DOHH2 (cell line): ENCODE data around the gene CALHM1.
"Not testable (repeated sequence)": the region's sequence is repeated elsewhere in the genome, so short reads cannot be mapped to it uniquely, and the experiment has no call there.

ENCODE experiments used
- H3F3A ChIP-seq: fragments of 200-600 bp; sonication (generic), shearing (Covaris generic); 2 replicates; pipeline ENCODE4 v1.6.0; 2016; ENCODE audit warnings: antibody characterized with exemption, mild to moderate bottlenecking; ENCODE audit not compliant: control insufficient read depth, insufficient read depth
- H3K27ac ChIP-seq: fragments of 200-600 bp; sonication (generic); 2 replicates; pipeline ENCODE4 v1.5.1; 2014; ENCODE audit warnings: low read depth, mild to moderate bottlenecking, low read length, moderate library complexity
- H3K27me3 ChIP-seq: fragments of 200-600 bp; sonication (generic); 2 replicates; pipeline ENCODE4 v1.6.1; 2014; ENCODE audit warnings: mild to moderate bottlenecking, low read length, mixed read lengths; ENCODE audit not compliant: control insufficient read depth
- H3K36me3 ChIP-seq: fragments of 200-600 bp; sonication (generic); 2 replicates; pipeline ENCODE4 v1.6.1; 2014; ENCODE audit warnings: mild to moderate bottlenecking, low read length, moderate library complexity, mixed read lengths; ENCODE audit not compliant: control insufficient read depth
- H3K4me1 ChIP-seq: fragments of 200-600 bp; sonication (generic); 2 replicates; pipeline ENCODE4 v1.6.1; 2014; ENCODE audit warnings: mild to moderate bottlenecking, low read length, mixed read lengths; ENCODE audit not compliant: control insufficient read depth
- H3K4me2 ChIP-seq: fragments of 200-600 bp; sonication (generic); 2 replicates; pipeline ENCODE4 v1.6.0; 2014; ENCODE audit warnings: mild to moderate bottlenecking, low read length, moderate library complexity
- H3K4me3 ChIP-seq: fragments of 200-600 bp; sonication (generic); 2 replicates; pipeline ENCODE4 v1.5.1; 2014; ENCODE audit warnings: mild to moderate bottlenecking, low read length, mixed read lengths
- H3K79me2 ChIP-seq: fragments of 200-600 bp; sonication (generic); 2 replicates; pipeline ENCODE4 v1.6.1; 2014; ENCODE audit warnings: mild to moderate bottlenecking, low read length, mixed read lengths; ENCODE audit not compliant: control insufficient read depth
- H3K9me2 ChIP-seq: fragments of 200-600 bp; sonication (generic); replicated peaks from 2 replicates; pipeline ENCODE4 v1.6.1; 2014; ENCODE audit warnings: mild to moderate bottlenecking, low read length, mixed read lengths; ENCODE audit not compliant: control insufficient read depth
- H3K9me3 ChIP-seq: fragments of 200-600 bp; sonication (generic); 2 replicates; pipeline ENCODE4 v1.6.1; 2014; ENCODE audit warnings: antibody characterized with exemption, low read length, mixed read lengths; ENCODE audit not compliant: control insufficient read depth, insufficient read depth
- H4K20me1 ChIP-seq: fragments of 200-600 bp; sonication (generic); 2 replicates; pipeline ENCODE4 v1.6.0; 2014; ENCODE audit warnings: low read depth, mild to moderate bottlenecking, antibody characterized with exemption, low read length, moderate library complexity; ENCODE audit not compliant: control insufficient read depth, insufficient read depth
- CTCF ChIP-seq: fragments of 200-600 bp; sonication (generic); IDR thresholded peaks from one replicate; pipeline ENCODE4 v1.5.1; 2014; ENCODE audit warnings: antibody characterized with exemption, mild to moderate bottlenecking, low read depth, low read length; ENCODE audit not compliant: poor library complexity, severe bottlenecking
- EZH2phosphoT487 ChIP-seq: fragments of 200-600 bp; sonication (generic); IDR thresholded peaks from 2 replicates; pipeline ENCODE4 v1.6.1; 2017; ENCODE audit warnings: borderline replicate concordance, mild to moderate bottlenecking, antibody characterized with exemption, low read length, moderate library complexity, mixed read lengths

Gene CALHM1

GRCh38 chr10:103423748-103424147, 35.0 kb downstream of the CALHM1 start:
- peaks cover 91% of the 10 kb centered on the region for H3K36me3 ChIP-seq
- H3K4me2 ChIP-seq = no peak overlapping the region
- no peaks in the 10 kb centered on the region; the same call in 1 of the 2 replicates for H3K4me1 ChIP-seq
- H3K27me3 ChIP-seq = no peaks in the 10 kb centered on the region
- H3K9me2 ChIP-seq = no peaks in the 10 kb centered on the region
- 0 out of 2 replicates have a peak, but pooled peaks cover 5% of the 10 kb centered on the region for H3F3A ChIP-seq
- peaks cover 5% of the 10 kb centered on the region for H4K20me1 ChIP-seq
- H3K79me2 ChIP-seq = peaks cover 3% of the 10 kb centered on the region; the same call in 1 of the 2 replicates
- no peak overlapping the region for H3K4me3 ChIP-seq
- H3K27ac ChIP-seq = no peak overlapping the region
- TF ChIP-seq EZH2phosphoT487 (no peak), CTCF (no peak)
- no peaks in the 10 kb centered on the region for H3K9me3 ChIP-seq

GRCh38 chr10:103419101-103419500, 39.6 kb downstream of the CALHM1 start:
- H3K9me3 ChIP-seq = no peaks in the 10 kb centered on the region
- no peak overlapping the region for H3K27ac ChIP-seq
- H3K4me1 ChIP-seq = no peaks in the 10 kb centered on the region
- no peaks in the 10 kb centered on the region; the same call in 1 of the 2 replicates for H4K20me1 ChIP-seq
- peaks cover 3% of the 10 kb centered on the region; the same call in 1 of the 2 replicates for H3K79me2 ChIP-seq
- TF ChIP-seq CTCF (no peak), EZH2phosphoT487 (no peak)
- peaks cover 93% of the 10 kb centered on the region for H3K36me3 ChIP-seq
- H3K4me3 ChIP-seq = no peak overlapping the region
- H3K4me2 ChIP-seq = no peak overlapping the region
- H3F3A ChIP-seq = no peaks in the 10 kb centered on the region
- H3K9me2 ChIP-seq = no peaks in the 10 kb centered on the region
- H3K27me3 ChIP-seq = no peaks in the 10 kb centered on the region

GRCh38 chr10:103417601-103418000, 41.1 kb downstream of the CALHM1 start:
- Histone ChIP-seq H3K4me2 (no peak overlapping the region), H3K4me3 (no peak overlapping the region), H3K27me3 (no peaks in the 10 kb centered on the region), H3K79me2 (no peaks in the 10 kb centered on the region; the same call in 1 of the 2 replicates), H3K9me2 (no peaks in the 10 kb centered on the region), H3K4me1 (no peaks in the 10 kb centered on the region), H3K9me3 (no peaks in the 10 kb centered on the region), H3K36me3 (peaks cover 93% of the 10 kb centered on the region), H3K27ac (no peak overlapping the region), H4K20me1 (no peaks in the 10 kb centered on the region), H3F3A (no peaks in the 10 kb centered on the region)
- TF ChIP-seq CTCF (no peak), EZH2phosphoT487 (no peak)

GRCh38 chr10:103417148-103417469, 41.6 kb downstream of the CALHM1 start:
- H3K4me3 ChIP-seq, H3K79me2 ChIP-seq, H3K9me2 ChIP-seq, H4K20me1 ChIP-seq, H3K4me2 ChIP-seq, H3K9me3 ChIP-seq, H3K4me1 ChIP-seq, H3K27ac ChIP-seq, H3K27me3 ChIP-seq, H3F3A ChIP-seq: not testable (repeated sequence)
- peaks cover 93% of the 10 kb centered on the region for H3K36me3 ChIP-seq
